Naive thymus-derived CD8-positive, alpha-beta T cell (primary cell): ENCODE measurements around the gene CTDSP1. TPM values are rescaled to one million over a fixed set of nuclear protein-coding genes. Genes with fewer than 3 reads are reported as not detected.

ENCODE experiments used
- ATAC-seq, 2 donors: fragments of 150-1000 bp; cut with Tn5 transposase in 1 of 2; sonication (Bioruptor Pico), chemical (Tn5 transposase) in 1 of 2; 1 replicate in 1 of 2; 2 replicates in 1 of 2; pipeline ENCODE4 v1.10.0; 2021; ENCODE audit warnings: mild to moderate bottlenecking in 2 of 2, moderate library complexity in 2 of 2
- POLR2A ChIA-PET: fragments of 350-600 bp; sonication (Branson Sonifier 250); formaldehyde crosslinking; loops from one replicate; lab custom pipeline; 2021; ENCODE audit warnings: antibody characterized with exemption; lab: Charles Lee
- DNase-seq, 10 donors: peaks; one replicate each; pipeline versions ENCODE4 v3.0.0 to v3.0.0-alpha.2; 2020 to 2022
- H3K27ac Mint-ChIP-seq, 10 donors: one replicate each; pipeline ENCODE4 v1.8.0; 2020 to 2022; ENCODE audit warnings: mild to moderate bottlenecking in 10 of 10, mixed read lengths in 10 of 10, moderate library complexity in 4 of 10, inconsistent platforms in 1 of 10
- H3K27me3 Mint-ChIP-seq, 5 donors: one replicate each; pipeline ENCODE4 v1.8.0; 2021 to 2022; ENCODE audit warnings: mixed read lengths in 5 of 5
- H3K36me3 Mint-ChIP-seq, 3 donors: one replicate each; pipeline ENCODE4 v1.8.0; 2020 to 2022; ENCODE audit warnings: mixed read lengths in 3 of 3, mild to moderate bottlenecking in 2 of 3, inconsistent platforms in 1 of 3
- H3K4me1 Mint-ChIP-seq, 4 donors: one replicate each; pipeline ENCODE4 v1.8.0; 2021 to 2022; ENCODE audit warnings: mixed read lengths in 4 of 4
- H3K4me3 Mint-ChIP-seq, 10 donors: one replicate each; pipeline ENCODE4 v1.8.0; 2020 to 2022; ENCODE audit warnings: mild to moderate bottlenecking in 10 of 10, mixed read lengths in 10 of 10, moderate library complexity in 6 of 10, inconsistent platforms in 1 of 10
- H3K9me3 Mint-ChIP-seq, 9 donors: one replicate each; pipeline ENCODE4 v1.8.0; 2020 to 2022; ENCODE audit warnings: mixed read lengths in 9 of 9, mild to moderate bottlenecking in 3 of 9, inconsistent platforms in 1 of 9, moderate library complexity in 1 of 9
- polyA plus RNA-seq, 3 donors: library from polyadenylated mRNA; unstranded; fragments of 300-500 nt; fragmentation: Illumina TruSeq; gene quantifications; one replicate each; pipeline ENCODE4 v1.2.3, GENCODE V29; 2021
- total RNA-seq, 8 experiments: library from RNA in 2 of 8; stranded (reverse) in 2 of 8; gene quantifications; one replicate each; pipeline ENCODE4 v1.2.3 and lab custom pipeline; 2021 to 2026

CTDSP1 gene
- total and polyA plus RNA-seq, 5 experiments from 2014 or later, result 19.3 to 144 (median 22.7) TPM

DNA sequence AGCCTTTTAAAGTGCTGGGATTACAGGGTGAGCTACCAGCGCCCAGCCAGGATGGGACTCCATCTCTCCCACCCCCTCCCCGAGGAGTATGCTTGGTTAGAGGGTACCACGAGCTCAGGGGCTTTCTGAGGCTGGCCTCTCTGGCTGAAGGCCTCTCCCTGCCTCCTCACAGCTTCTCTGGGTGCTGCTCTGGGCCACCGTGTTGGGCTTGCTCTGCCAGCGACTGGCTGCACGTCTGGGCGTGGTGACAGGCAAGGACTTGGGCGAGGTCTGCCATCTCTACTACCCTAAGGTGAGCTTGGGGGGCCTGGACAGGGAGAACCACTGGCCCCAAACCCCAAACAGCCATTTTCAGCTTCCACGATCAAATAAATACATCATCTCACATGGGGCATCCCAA lies 14.7 kb upstream of the CTDSP1 start:
- peaks cover 0 to under 1% (median 0%) of the 10 kb centered on the region in 3 donors for H3K36me3 Mint-ChIP-seq
- no peaks in the 10 kb centered on the region for H3K9me3 Mint-ChIP-seq
- H3K27me3 Mint-ChIP-seq, result peaks cover 0 to 2% (median 0%) of the 10 kb centered on the region in 5 donors
- ATAC-seq (no peak), DNase-seq (no peak)
- H3K4me3 Mint-ChIP-seq, result no peak overlapping the region
- H3K27ac Mint-ChIP-seq, result peak overlapping the region in 1 of 10 donors; percentile 18
- POLR2A ChIA-PET, result interaction anchor here (0.9 to 1.6 kb wide), 2 partner anchors 9 to 18 kb away, joined by 3 to 5 read pairs; no protein-coding TSS in a partner anchor
- peaks cover 5 to 18% (median 13%) of the 10 kb centered on the region in 4 donors for H3K4me1 Mint-ChIP-seq

DNA sequence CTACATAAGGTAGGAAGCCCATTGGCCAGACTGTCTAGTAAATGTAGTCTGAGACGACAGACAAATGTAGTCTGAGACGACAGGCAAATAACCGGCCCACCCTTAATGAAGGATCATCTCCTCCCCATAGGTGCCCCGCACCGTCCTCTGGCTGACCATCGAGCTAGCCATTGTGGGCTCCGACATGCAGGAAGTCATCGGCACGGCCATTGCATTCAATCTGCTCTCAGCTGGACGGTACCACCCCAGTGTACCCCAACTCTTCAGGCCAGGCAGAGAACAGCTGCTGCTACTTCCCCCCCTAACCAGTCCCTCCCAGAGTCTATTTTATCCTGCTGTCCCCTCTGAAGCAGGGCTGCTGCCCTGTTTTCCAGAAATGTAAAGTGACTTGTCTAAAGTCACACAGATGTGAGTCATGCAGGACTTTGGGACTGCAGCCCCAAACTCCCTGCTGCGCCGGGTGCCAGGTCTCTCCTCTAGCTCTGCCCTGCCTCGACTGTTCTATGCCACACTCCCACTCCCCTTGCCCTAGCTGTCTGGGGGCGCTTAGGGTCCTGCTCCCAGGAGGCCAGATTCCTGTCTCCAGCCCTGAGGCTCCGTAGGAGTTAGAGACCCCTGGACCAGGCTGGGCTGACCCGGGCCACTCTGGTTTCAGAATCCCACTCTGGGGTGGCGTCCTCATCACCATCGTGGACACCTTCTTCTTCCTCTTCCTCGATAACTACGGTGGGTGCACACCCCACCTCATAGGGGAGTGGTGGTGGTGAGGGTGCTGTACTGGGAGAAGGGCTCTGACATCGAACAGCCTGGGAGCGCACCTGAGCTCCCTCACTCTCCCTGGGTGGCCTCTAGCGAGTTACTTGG lies 12.9 kb upstream of the CTDSP1 start:
- ATAC-seq, result no peak
- POLR2A ChIA-PET, result interaction anchor here (0.9 kb wide), 2 partner anchors 17 to 103 kb away, joined by 3 read pairs; no protein-coding TSS in a partner anchor
- H3K27ac Mint-ChIP-seq, result peak overlapping the region in 6 of 10 donors; percentile 75 to 95 (median 83)
- DNase-seq, result no peak
- peak overlapping the region in 8 of 10 donors; percentile 31 to 75 (median 62) for H3K4me3 Mint-ChIP-seq
- peaks cover 0 to 2% (median 0%) of the 10 kb centered on the region in 5 donors for H3K27me3 Mint-ChIP-seq
- no peaks in the 10 kb centered on the region for H3K9me3 Mint-ChIP-seq
- H3K4me1 Mint-ChIP-seq, result peaks cover 3 to 18% (median 12%) of the 10 kb centered on the region in 4 donors
- no peaks in the 10 kb centered on the region for H3K36me3 Mint-ChIP-seq

DNA sequence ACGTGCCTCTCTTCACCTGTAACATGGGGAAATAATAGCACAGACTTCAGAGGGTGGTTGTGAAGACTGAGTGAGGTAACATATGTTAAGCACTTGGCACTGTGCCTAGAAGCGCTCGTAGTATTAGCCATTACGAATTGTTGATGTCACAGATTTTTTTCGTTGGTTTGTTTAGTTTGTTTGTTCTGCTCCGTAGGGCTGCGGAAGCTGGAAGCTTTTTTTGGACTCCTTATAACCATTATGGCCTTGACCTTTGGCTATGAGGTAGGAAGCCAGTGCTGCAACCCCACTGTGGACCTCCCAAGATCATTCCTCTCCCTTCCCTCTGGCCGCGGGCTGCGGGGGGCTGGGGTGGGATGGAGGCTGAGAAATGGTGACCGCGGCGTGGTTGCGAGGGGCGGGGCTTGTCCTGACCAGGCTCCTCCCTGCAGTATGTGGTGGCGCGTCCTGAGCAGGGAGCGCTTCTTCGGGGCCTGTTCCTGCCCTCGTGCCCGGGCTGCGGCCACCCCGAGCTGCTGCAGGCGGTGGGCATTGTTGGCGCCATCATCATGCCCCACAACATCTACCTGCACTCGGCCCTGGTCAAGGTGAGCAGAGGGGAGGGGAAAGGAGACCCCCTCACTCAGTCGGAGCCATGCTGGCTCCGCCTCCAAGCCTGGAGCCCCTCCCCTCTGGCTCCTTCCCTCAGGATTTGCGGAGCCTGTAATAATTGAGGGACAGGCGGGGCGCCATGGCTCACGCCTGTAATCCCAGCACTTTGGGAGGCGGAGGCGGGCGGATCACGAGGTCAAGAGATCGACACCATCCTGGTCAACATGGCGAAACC lies 12.1 kb upstream of the CTDSP1 start:
- Mint-ChIP-seq H3K4me1 (peaks cover 2 to 16% (median 12%) of the 10 kb centered on the region in 4 donors), H3K27me3 (peaks cover 0 to 2% (median 0%) of the 10 kb centered on the region in 5 donors), H3K9me3 (no peaks in the 10 kb centered on the region), H3K4me3 (peak overlapping the region; percentile 31 to 75 (median 58)), H3K36me3 (no peaks in the 10 kb centered on the region), H3K27ac (peak overlapping the region in 6 of 10 donors; percentile 53 to 95 (median 83))
- POLR2A ChIA-PET, result interaction anchor here (0.9 kb wide), 2 partner anchors 17 to 103 kb away, joined by 3 read pairs; no protein-coding TSS in a partner anchor
- DNase-seq (peak in 6 of 10 donors; percentile 43 to 70 (median 57)), ATAC-seq (peak; percentile 90 to 92)

DNA sequence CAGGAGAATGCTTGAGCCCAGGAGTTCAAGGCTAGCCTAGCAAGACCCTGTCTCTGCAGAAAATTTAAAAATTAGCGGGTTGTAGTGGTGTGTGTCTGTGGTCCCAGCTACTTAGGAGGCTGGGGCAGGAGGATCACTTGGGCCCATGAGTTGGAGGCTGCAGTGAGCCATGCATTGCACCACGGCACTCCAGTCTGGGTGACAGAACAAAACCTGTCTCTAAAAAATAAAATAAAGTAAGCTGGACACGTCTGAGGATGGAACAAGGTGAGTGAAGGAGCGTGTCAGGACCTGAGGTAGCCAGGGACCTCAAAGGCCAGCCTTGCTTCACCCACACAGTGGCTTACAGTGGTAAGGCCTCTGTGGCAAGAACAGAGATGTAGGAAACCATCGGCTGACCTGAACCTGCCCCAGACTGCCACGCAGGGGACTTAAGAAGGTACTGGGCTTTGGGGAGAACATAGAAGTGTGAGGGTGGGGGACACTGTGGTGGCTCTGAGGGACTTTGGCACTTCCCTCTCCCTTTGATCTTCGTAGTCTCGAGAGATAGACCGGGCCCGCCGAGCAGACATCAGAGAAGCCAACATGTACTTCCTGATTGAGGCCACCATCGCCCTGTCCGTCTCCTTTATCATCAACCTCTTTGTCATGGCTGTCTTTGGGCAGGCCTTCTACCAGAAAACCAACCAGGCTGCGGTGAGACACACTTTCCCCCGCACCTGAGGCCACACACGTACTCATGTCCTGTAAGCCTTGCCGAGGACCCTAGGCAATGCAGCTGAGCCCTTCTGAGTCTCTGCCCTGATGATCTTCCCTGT lies 10.1 kb upstream of the CTDSP1 start:
- POLR2A ChIA-PET, result interaction anchor here (0.6 to 1.7 kb wide), 6 partner anchors 10 to 116 kb away, joined by 3 to 4 read pairs (median 3); partner anchors contain the start of gene CATIP
- Mint-ChIP-seq H3K27ac (peak overlapping the region in 2 of 10 donors; percentile 5 to 72), H3K27me3 (peaks cover 0 to 2% (median 0%) of the 10 kb centered on the region in 5 donors), H3K4me3 (peak overlapping the region in 1 of 10 donors; percentile 58), H3K4me1 (peaks cover 8 to 34% (median 22%) of the 10 kb centered on the region in 4 donors), H3K9me3 (no peaks in the 10 kb centered on the region), H3K36me3 (no peaks in the 10 kb centered on the region)
- no peak for ATAC-seq
- DNase-seq, result peak in 1 of 10 donors; percentile 4

DNA sequence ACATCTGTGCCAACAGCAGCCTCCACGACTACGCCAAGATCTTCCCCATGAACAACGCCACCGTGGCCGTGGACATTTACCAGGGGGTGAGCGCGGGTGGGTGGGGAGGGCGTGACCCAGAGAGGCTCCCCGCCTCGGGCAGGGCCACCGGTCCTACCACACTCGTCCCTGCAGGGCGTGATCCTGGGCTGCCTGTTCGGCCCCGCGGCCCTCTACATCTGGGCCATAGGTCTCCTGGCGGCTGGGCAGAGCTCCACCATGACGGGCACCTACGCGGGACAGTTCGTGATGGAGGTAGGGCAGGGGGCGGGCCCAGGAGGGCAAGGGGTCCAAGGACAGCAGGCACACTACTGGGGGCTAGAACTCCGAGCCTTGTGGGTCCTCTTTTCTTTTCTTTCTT lies 8.5 kb upstream of the CTDSP1 start:
- Mint-ChIP-seq H3K27me3 (peaks cover 0 to 2% (median 0%) of the 10 kb centered on the region in 5 donors), H3K27ac (peak overlapping the region in 1 of 10 donors; percentile 69), H3K9me3 (no peaks in the 10 kb centered on the region), H3K36me3 (no peaks in the 10 kb centered on the region), H3K4me3 (no peak overlapping the region), H3K4me1 (peaks cover 10 to 47% (median 36%) of the 10 kb centered on the region in 4 donors)
- DNase-seq (peak in 1 of 10 donors; percentile 45), ATAC-seq (no peak)
- POLR2A ChIA-PET, result interaction anchor here (0.6 to 1.6 kb wide), 4 partner anchors 11 to 98 kb away, joined by 3 to 4 read pairs (median 3); partner anchors contain the start of gene CATIP

DNA sequence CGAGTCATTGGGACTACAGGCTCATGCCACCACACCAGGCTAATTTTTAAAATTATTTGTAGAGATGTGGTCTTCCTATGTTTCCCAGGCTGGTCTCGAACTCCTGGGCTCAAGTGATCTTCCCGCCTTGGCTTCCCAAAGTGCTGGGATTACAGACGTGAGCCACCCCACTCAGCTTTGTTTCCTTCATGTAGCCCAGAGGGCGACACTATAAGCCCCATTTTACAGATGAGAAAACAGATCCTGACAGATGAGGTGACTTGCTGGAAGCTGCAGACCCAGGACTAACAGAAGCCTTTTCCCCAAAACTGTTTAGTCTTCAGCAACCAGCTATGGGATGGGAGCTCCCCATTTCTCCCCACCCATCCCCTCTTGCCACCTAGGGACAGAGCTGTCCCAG lies 7.2 kb upstream of the CTDSP1 start:
- peak in 1 of 10 donors; percentile 24 for DNase-seq
- Mint-ChIP-seq H3K27ac (peak overlapping the region in 3 of 10 donors; percentile 36 to 57 (median 38)), H3K36me3 (no peaks in the 10 kb centered on the region), H3K9me3 (no peaks in the 10 kb centered on the region), H3K27me3 (no peaks in the 10 kb centered on the region), H3K4me1 (peaks cover 16 to 49% (median 39%) of the 10 kb centered on the region in 4 donors), H3K4me3 (peak overlapping the region in 1 of 10 donors; percentile 20)
- POLR2A ChIA-PET, result interaction anchor here (1.2 to 1.5 kb wide), 2 partner anchors 20 to 91 kb away, joined by 3 to 5 read pairs; no protein-coding TSS in a partner anchor
- ATAC-seq, result no peak

DNA sequence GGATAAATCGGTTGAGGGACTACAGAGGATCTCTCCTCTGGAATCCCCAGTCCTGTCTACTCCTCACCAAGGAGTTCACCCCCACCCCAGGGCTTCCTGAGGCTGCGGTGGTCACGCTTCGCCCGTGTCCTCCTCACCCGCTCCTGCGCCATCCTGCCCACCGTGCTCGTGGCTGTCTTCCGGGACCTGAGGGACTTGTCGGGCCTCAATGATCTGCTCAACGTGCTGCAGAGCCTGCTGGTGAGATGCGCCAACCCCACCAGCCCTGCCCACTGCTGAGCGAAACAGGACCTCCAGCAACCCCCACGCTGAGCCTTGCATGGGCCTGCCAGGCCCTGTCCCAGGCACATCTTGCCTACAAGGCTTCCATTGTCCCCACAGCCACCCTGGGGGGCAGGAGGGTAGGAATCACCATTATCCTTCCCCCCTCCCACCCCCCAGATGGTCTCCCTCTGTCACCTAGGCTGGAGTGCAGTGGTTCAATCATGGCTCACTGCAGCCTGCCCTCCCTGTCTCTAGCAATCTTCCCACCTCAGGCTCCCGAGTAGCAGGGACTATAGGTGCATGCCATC lies 6.7 kb upstream of the CTDSP1 start:
- ATAC-seq (no peak), DNase-seq (peak in 1 of 10 donors; percentile 61)
- POLR2A ChIA-PET, result interaction anchor here (0.8 to 1.7 kb wide), 4 partner anchors 20 to 91 kb away, joined by 3 to 7 read pairs (median 4); partner anchors contain the start of gene CATIP
- Mint-ChIP-seq H3K36me3 (no peaks in the 10 kb centered on the region), H3K4me3 (peak overlapping the region in 1 of 10 donors; percentile 20), H3K27ac (peak overlapping the region in 6 of 10 donors; percentile 20 to 57 (median 38)), H3K27me3 (no peaks in the 10 kb centered on the region), H3K4me1 (peaks cover 19 to 54% (median 42%) of the 10 kb centered on the region in 4 donors), H3K9me3 (no peaks in the 10 kb centered on the region)

DNA sequence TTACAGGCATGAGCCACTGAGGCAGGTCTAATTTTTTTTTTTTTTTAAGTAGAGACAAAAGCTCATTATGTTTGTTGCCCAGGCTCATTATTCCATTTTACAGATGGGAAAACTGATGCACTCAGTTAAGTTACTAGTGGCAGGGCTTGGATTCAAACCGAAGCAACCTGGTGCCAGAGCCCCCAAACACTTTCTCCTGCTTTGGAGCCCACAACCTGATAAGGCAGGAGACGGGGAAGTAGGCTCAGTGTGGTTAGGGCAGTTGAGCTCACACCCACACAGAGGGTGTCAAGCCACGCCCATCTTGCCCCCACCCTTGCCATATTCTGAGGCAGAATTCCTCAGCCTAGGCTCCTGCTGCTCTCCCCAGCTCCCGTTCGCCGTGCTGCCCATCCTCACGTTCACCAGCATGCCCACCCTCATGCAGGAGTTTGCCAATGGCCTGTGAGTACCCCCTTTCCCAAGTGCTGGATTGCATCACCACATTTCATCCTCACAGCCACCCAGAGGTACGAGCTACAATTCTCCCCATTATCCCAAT lies 5.8 kb upstream of the CTDSP1 start:
- DNase-seq (no peak), ATAC-seq (no peak)
- Mint-ChIP-seq H3K4me1 (peaks cover 21 to 56% (median 44%) of the 10 kb centered on the region in 4 donors), H3K36me3 (no peaks in the 10 kb centered on the region), H3K27me3 (no peaks in the 10 kb centered on the region), H3K4me3 (peak overlapping the region in 3 of 10 donors; percentile 8 to 32 (median 20)), H3K27ac (peak overlapping the region in 9 of 10 donors; percentile 20 to 99 (median 51)), H3K9me3 (no peaks in the 10 kb centered on the region)
- POLR2A ChIA-PET, result interaction anchor here (0.7 to 4.2 kb wide), 11 partner anchors 9 to 123 kb away, joined by 3 to 69 read pairs (median 5); partner anchors contain the start of gene CATIP

DNA sequence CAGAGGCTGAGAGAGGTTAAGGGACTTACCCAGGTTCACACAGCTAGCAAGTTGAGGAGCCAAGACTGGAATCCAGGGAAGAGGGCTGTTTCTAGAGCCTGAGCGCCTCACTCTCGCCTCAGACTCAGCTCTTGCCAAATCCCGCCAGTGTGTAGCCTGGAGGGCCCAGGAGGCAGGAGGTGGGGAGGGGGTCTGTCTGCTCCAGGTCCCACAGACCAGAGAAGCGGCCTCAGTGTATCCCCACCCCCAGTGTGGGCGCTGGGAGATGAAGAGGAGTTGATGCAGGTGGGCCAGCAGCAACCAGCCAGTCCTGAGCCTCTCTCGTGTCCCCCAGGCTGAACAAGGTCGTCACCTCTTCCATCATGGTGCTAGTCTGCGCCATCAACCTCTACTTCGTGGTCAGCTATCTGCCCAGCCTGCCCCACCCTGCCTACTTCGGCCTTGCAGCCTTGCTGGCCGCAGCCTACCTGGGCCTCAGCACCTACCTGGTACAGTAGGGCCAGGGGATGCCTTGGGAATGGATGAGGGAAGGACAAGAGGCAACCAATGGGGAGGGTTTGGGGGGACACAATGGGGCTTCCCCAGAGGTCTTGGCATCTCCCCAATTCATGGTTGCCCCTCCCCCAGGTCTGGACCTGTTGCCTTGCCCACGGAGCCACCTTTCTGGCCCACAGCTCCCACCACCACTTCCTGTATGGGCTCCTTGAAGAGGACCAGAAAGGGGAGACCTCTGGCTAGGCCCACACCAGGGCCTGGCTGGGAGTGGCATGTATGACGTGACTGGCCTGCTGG lies 5.2 kb upstream of the CTDSP1 start:
- no peak for ATAC-seq
- POLR2A ChIA-PET, result interaction anchor here (0.5 to 4.2 kb wide), 14 partner anchors 9 to 124 kb away, joined by 3 to 69 read pairs (median 5); partner anchors contain the start of genes AAMP and PNKD
- H3K36me3 Mint-ChIP-seq, result no peaks in the 10 kb centered on the region

DNA sequence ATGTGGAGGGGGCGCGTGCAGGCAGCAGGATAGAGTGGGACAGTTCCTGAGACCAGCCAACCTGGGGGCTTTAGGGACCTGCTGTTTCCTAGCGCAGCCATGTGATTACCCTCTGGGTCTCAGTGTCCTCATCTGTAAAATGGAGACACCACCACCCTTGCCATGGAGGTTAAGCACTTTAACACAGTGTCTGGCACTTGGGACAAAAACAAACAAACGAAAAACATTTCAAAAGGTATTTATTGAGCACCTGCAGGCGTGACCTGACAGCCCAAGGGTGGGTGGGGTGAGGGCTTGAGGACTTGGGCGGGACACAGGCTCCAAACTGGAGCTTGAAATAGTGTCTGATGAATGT lies 4.6 kb upstream of the CTDSP1 start:
- Mint-ChIP-seq H3K27me3 (no peaks in the 10 kb centered on the region), H3K36me3 (no peaks in the 10 kb centered on the region), H3K9me3 (no peaks in the 10 kb centered on the region), H3K27ac (peak overlapping the region in 7 of 10 donors; percentile 29 to 99 (median 65)), H3K4me3 (peak overlapping the region in 4 of 10 donors; percentile 25 to 68 (median 33)), H3K4me1 (peaks cover 21 to 53% (median 44%) of the 10 kb centered on the region in 4 donors)
- ATAC-seq (no peak), DNase-seq (no peak)
- POLR2A ChIA-PET, result interaction anchor here (0.8 to 4.2 kb wide), 8 partner anchors 10 to 124 kb away, joined by 5 to 69 read pairs (median 16); partner anchors contain the start of genes AAMP and PNKD

More for the DNA sequence above, 5.2 kb upstream of the CTDSP1 start:
- no peaks in the 10 kb centered on the region for H3K9me3 Mint-ChIP-seq
- DNase-seq, result peak in 1 of 10 donors; percentile 63
- H3K4me1 Mint-ChIP-seq, result peaks cover 21 to 56% (median 46%) of the 10 kb centered on the region in 4 donors
- peak overlapping the region in 9 of 10 donors; percentile 43 to 99 (median 65) for H3K27ac Mint-ChIP-seq
- no peaks in the 10 kb centered on the region for H3K27me3 Mint-ChIP-seq
- peak overlapping the region in 4 of 10 donors; percentile 8 to 32 (median 24) for H3K4me3 Mint-ChIP-seq
